ENCODE data around the gene ASB5. TPM values are rescaled to one million over a fixed set of nuclear protein-coding genes. Genes with fewer than 3 reads are reported as not detected.
"Not testable (repeated sequence)": the region's sequence is repeated elsewhere in the genome, so short reads cannot be mapped to it uniquely, and the experiment has no call there.

ASB5 gene
- total RNA-seq, 2 experiments from 2014 or later, result not detected

DNA sequence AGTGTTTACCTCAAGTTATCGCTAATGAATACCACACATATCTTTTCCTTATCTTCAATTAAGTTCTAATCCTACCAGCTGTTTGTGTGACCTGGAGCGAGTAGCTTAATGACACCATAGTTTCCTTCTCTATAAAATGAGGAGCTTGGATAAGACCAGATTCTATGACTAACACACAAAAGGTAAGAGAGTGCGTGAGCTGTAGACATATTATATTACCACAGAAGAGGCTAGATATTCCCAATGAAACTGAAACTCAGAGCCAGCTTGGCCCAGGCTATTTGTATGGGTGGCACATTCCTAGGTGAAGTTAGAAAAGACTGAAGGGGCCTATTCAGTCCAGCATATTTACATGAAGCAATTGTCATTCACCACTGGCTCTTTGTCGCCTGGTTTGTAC lies 30.2 kb downstream of the ASB5 start:
- H3K36me3 Mint-ChIP-seq, result no peaks in the 10 kb centered on the region
- ChIA-PET CTCF (no interaction called here), POLR2A (no interaction called here)
- H3K27me3 Mint-ChIP-seq, result peaks cover 11% of the 10 kb centered on the region
- no peak overlapping the region for H3K27ac Mint-ChIP-seq
- intact Hi-C loops (cut with micrococcal nuclease), result no loop called here
- no peak for DNase-seq
- no peak overlapping the region for H3K4me3 Mint-ChIP-seq
- H3K4me1 Mint-ChIP-seq (ENCODE audit: low read depth), result no peaks in the 10 kb centered on the region
- H3K9me3 Mint-ChIP-seq, result no peaks in the 10 kb centered on the region

DNA sequence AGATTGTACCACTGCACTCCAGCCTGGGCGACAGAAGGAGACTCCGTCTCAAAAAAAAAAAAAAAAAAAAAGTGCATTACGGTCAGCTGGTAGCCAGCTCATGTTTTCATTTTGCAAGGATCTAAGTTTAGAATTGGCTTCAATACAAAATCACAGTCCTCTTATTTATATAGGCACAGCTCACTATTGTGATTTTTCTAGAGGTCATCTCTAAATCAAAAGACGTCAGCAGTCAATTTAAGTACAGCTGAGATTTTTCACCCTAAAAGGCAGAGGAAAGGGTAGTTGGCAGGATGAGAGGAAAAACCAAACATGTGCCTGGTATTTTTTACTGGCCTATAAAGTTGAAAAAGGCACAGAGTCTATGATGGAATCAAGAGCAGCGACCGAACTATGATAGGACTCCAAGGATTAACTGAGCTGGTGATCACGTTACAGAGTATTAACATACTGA lies 30.8 kb downstream of the ASB5 start:
- no peak overlapping the region for H3K4me3 Mint-ChIP-seq
- ChIA-PET CTCF (no interaction called here), POLR2A (no interaction called here)
- intact Hi-C loops (cut with micrococcal nuclease), result no loop called here
- H3K27me3 Mint-ChIP-seq, result peaks cover 11% of the 10 kb centered on the region
- no peaks in the 10 kb centered on the region for H3K4me1 Mint-ChIP-seq (ENCODE audit: low read depth)
- no peak for DNase-seq
- H3K9me3 Mint-ChIP-seq, result no peaks in the 10 kb centered on the region
- no peaks in the 10 kb centered on the region for H3K36me3 Mint-ChIP-seq
- no peak overlapping the region for H3K27ac Mint-ChIP-seq

DNA sequence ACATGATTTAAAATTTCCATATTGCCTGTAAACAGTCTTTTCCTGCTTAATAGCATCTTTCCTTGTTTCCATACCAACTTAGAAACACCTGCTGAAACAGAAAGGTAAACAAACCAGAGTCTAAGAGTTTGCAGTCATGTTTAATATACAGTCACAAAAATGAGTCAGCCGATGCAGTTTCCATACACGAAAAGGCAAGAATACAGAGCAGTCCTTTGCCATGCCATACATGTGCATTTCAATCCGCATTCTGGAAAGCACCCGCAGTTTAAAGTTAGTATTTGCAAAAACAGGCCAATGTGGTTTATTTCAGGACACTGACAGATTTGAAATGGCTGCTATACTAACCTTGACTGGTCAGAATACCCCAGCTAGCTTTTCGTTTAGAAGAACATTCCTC lies 32.1 kb downstream of the ASB5 start:
- H3K9me3 Mint-ChIP-seq, result no peaks in the 10 kb centered on the region
- intact Hi-C loops (cut with micrococcal nuclease), result no loop called here
- no peak overlapping the region for H3K4me3 Mint-ChIP-seq
- H3K27ac Mint-ChIP-seq, result no peak overlapping the region
- H3K27me3 Mint-ChIP-seq, result peaks cover 10% of the 10 kb centered on the region
- POLR2A ChIA-PET, result no interaction called here
- H3K36me3 Mint-ChIP-seq, result no peaks in the 10 kb centered on the region
- no peak for DNase-seq
- H3K4me1 Mint-ChIP-seq (ENCODE audit: low read depth), result no peaks in the 10 kb centered on the region
- CTCF ChIA-PET, result no interaction called here

GRCh38 chr4:176230836-176231235 lies 38.2 kb downstream of the ASB5 start:
- Mint-ChIP-seq H3K36me3 (no peaks in the 10 kb centered on the region), H3K9me3 (no peaks in the 10 kb centered on the region), H3K27ac (no peak overlapping the region), H3K4me3 (no peak overlapping the region), H3K27me3 (peaks cover 18% of the 10 kb centered on the region), H3K4me1 (ENCODE audit: low read depth) (no peaks in the 10 kb centered on the region)
- intact Hi-C loops (cut with micrococcal nuclease), result no loop called here
- ChIA-PET CTCF (no interaction called here), POLR2A (no interaction called here)
- no peak for DNase-seq

- Mint-ChIP-seq H3K4me3 (no peak overlapping the region), H3K9me3 (no peaks in the 10 kb centered on the region), H3K36me3 (no peaks in the 10 kb centered on the region), H3K27ac (no peak overlapping the region), H3K4me1 (ENCODE audit: low read depth) (no peaks in the 10 kb centered on the region), H3K27me3 (peaks cover 16% of the 10 kb centered on the region)
- POLR2A ChIA-PET, result no interaction called here
- CTCF ChIA-PET, result interaction anchor here (1.0 kb wide), 1 partner anchor 1151 kb away, joined by 3 read pairs; no protein-coding TSS in a partner anchor
- intact Hi-C loops (cut with micrococcal nuclease), result no loop called here
- no peak for DNase-seq
Measured at GRCh38 chr4:176229645-176230044, 39.4 kb downstream of the ASB5 start.

- ChIA-PET POLR2A (interaction anchor here (0.6 kb wide), 1 partner anchor 910 kb away, joined by 3 read pairs; no protein-coding TSS in a partner anchor), CTCF (no interaction called here)
- no peaks in the 10 kb centered on the region for H3K9me3 Mint-ChIP-seq
- peaks cover 13% of the 10 kb centered on the region for H3K27me3 Mint-ChIP-seq
- no peak overlapping the region for H3K4me3 Mint-ChIP-seq
- no peak for DNase-seq
- H3K4me1 Mint-ChIP-seq (ENCODE audit: low read depth), result no peaks in the 10 kb centered on the region
- H3K36me3 Mint-ChIP-seq, result no peaks in the 10 kb centered on the region
- intact Hi-C loops (cut with micrococcal nuclease), result no loop called here
- no peak overlapping the region for H3K27ac Mint-ChIP-seq
Measured at GRCh38 chr4:176226736-176227135, 42.3 kb downstream of the ASB5 start.

- Mint-ChIP-seq H3K27ac (no peak overlapping the region), H3K9me3 (no peaks in the 10 kb centered on the region), H3K36me3 (no peaks in the 10 kb centered on the region), H3K4me3 (no peak overlapping the region), H3K27me3 (peaks cover 11% of the 10 kb centered on the region), H3K4me1 (ENCODE audit: low read depth) (no peaks in the 10 kb centered on the region)
- CTCF ChIA-PET, result no interaction called here
- intact Hi-C loops (cut with micrococcal nuclease), result no loop called here
- DNase-seq, result no peak
- POLR2A ChIA-PET, result no interaction called here
Measured at GRCh38 chr4:176223561-176223960, 45.5 kb downstream of the ASB5 start.

- Mint-ChIP-seq H3K36me3 (no peaks in the 10 kb centered on the region), H3K27me3 (peaks cover 5% of the 10 kb centered on the region), H3K9me3 (no peaks in the 10 kb centered on the region), H3K4me3 (no peak overlapping the region), H3K27ac (no peak overlapping the region), H3K4me1 (ENCODE audit: low read depth) (no peaks in the 10 kb centered on the region)
- no peak for DNase-seq
- intact Hi-C loops (cut with micrococcal nuclease), result no loop called here
- POLR2A ChIA-PET, result no interaction called here
- CTCF ChIA-PET, result no interaction called here
Measured at GRCh38 chr4:176222149-176222548, 46.9 kb downstream of the ASB5 start.

DNA sequence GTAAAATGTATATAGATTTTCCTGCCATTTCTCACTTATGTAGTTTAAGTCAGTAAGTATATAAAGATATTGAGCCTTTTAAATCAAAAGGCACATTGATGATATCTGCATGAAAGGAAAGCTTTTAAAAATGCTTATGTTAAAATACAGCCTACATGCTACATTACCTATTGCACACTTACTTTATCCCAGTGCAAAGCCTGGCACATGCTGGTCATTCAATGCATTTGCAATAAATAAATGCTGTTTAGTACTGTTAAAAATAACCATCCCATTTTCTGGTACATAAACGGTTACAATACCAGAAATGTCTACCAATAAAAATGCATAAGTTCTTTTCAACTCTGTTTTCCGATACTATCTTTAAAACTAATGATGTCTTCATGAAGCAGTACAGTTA lies 51.5 kb downstream of the ASB5 start:
- H3K4me3 Mint-ChIP-seq, result no peak overlapping the region
- ChIA-PET POLR2A (no interaction called here), CTCF (interaction anchor here (0.8 kb wide), 1 partner anchor 66 kb away, joined by 4 read pairs; no protein-coding TSS in a partner anchor)
- H3K36me3 Mint-ChIP-seq, result no peaks in the 10 kb centered on the region
- H3K27me3 Mint-ChIP-seq, result peaks cover 2% of the 10 kb centered on the region
- intact Hi-C loops (cut with micrococcal nuclease), result no loop called here
- H3K9me3 Mint-ChIP-seq, result peaks cover 1% of the 10 kb centered on the region
- DNase-seq, result no peak
- no peak overlapping the region for H3K27ac Mint-ChIP-seq
- H3K4me1 Mint-ChIP-seq (ENCODE audit: low read depth), result no peaks in the 10 kb centered on the region

DNA sequence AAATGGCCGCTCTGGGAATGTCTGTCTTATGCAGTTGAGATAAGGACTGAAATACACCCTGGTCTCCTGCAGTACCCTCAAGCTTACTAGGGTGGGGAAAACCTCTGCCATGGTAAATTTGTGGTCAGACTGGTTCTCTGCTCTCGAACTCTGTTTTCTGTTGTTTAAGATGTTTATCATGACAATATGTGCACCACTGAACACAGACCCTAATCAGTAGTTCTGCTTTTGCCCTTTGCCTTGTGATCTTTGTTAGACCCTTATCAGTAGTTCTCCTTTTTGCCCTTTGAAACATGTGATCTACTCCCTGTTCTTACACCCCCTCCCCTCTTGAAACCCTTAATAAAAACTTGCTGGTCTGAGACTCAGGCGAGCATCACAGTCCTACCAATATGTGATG lies 56.7 kb downstream of the ASB5 start:
- H3K9me3 Mint-ChIP-seq; H3K4me1 Mint-ChIP-seq (ENCODE audit: low read depth); intact Hi-C loops (cut with micrococcal nuclease); H3K27ac Mint-ChIP-seq; POLR2A ChIA-PET; H3K4me3 Mint-ChIP-seq; H3K36me3 Mint-ChIP-seq; DNase-seq; CTCF ChIA-PET: not testable (repeated sequence)
- peaks cover 20% of the 10 kb centered on the region for H3K27me3 Mint-ChIP-seq

- no peaks in the 10 kb centered on the region for H3K36me3 Mint-ChIP-seq
- peaks cover 4% of the 10 kb centered on the region for H3K9me3 Mint-ChIP-seq
- intact Hi-C loops (cut with micrococcal nuclease), result no loop called here
- peaks cover 29% of the 10 kb centered on the region for H3K27me3 Mint-ChIP-seq
- ChIA-PET CTCF (interaction anchor here (1.1 kb wide), 1 partner anchor 73 kb away, joined by 4 read pairs; no protein-coding TSS in a partner anchor), POLR2A (no interaction called here)
- H3K4me3 Mint-ChIP-seq, result no peak overlapping the region
- no peak for DNase-seq
- no peaks in the 10 kb centered on the region for H3K4me1 Mint-ChIP-seq (ENCODE audit: low read depth)
- H3K27ac Mint-ChIP-seq, result no peak overlapping the region
Measured at GRCh38 chr4:176210579-176211296, 58.3 kb downstream of the ASB5 start.

- no peaks in the 10 kb centered on the region for H3K4me1 Mint-ChIP-seq (ENCODE audit: low read depth)
- no peak overlapping the region for H3K4me3 Mint-ChIP-seq
- CTCF ChIA-PET, result interaction anchor here (1.1 kb wide), 1 partner anchor 74 kb away, joined by 4 read pairs; no protein-coding TSS in a partner anchor
- peaks cover 4% of the 10 kb centered on the region for H3K9me3 Mint-ChIP-seq
- POLR2A ChIA-PET, result no interaction called here
- no peak for DNase-seq
- no peak overlapping the region for H3K27ac Mint-ChIP-seq
- H3K36me3 Mint-ChIP-seq, result no peaks in the 10 kb centered on the region
- peaks cover 29% of the 10 kb centered on the region for H3K27me3 Mint-ChIP-seq
- intact Hi-C loops (cut with micrococcal nuclease), result no loop called here
Measured at GRCh38 chr4:176210101-176210500, 58.9 kb downstream of the ASB5 start.

DNA sequence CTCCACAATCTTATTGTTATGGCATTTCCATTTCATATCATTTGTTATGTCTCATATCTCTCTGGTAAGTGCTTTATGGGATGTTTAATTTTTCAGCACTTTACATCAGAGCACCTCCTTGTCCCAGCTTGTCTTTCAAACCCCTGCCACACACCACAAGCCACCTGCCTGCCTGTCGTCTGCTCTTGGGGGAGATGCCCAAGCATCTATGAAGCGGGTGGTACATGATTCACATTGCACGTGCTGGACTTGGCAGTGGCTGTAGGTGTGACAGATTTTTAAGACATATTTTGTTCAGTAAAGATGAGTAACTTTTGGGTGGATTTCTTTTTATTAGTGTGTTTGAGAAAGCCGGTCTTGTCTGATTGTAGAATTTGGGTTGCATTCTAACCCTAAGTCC lies 59.5 kb downstream of the ASB5 start:
- peaks cover 29% of the 10 kb centered on the region for H3K27me3 Mint-ChIP-seq
- H3K36me3 Mint-ChIP-seq, result no peaks in the 10 kb centered on the region
- H3K4me1 Mint-ChIP-seq (ENCODE audit: low read depth), result no peaks in the 10 kb centered on the region
- intact Hi-C loops (cut with micrococcal nuclease), result no loop called here
- peaks cover 4% of the 10 kb centered on the region for H3K9me3 Mint-ChIP-seq
- no peak for DNase-seq
- no peak overlapping the region for H3K4me3 Mint-ChIP-seq
- H3K27ac Mint-ChIP-seq, result no peak overlapping the region
- CTCF ChIA-PET, result no interaction called here
- POLR2A ChIA-PET, result no interaction called here

Measured in activated CD4-positive, alpha-beta memory T cell treated with anti-CD3 and anti-CD28 coated beads for 36 hours (primary cell).